ENCODE measurements around the gene ZDHHC15. TPM values are rescaled to one million over a fixed set of nuclear protein-coding genes. Genes with fewer than 3 reads are reported as not detected.

ZDHHC15 gene
- under 0.01 and 0.37 TPM in 2 replicates for total RNA-seq

GRCh38 chrX:75522565-75523431 is at the start of gene ZDHHC15:
TSS of gene ZDHHC15 (minus strand) at chrX:75523037. CDS start at chrX:75523024, 13 bp downstream.

Other genes starting within 250 kb of the ZDHHC15 start
- gene UPRT, start 249.0 kb downstream of the ZDHHC15 start, total RNA-seq, result 9.6 and 10.2 TPM in 2 replicates